PC-9 (cell line): ENCODE measurements around the gene SGPL1.

ENCODE experiments used
- CTCF ChIP-seq: fragments of 200-600 bp; sonication (generic); conservative IDR thresholded peaks from 2 replicates; pipeline ENCODE4 v1.6.1; 2017; ENCODE audit warnings: mixed run types, antibody characterized with exemption, mild to moderate bottlenecking, moderate library complexity
- EZH2 ChIP-seq: fragments of 200-600 bp; sonication (generic); IDR thresholded peaks from 2 replicates; pipeline ENCODE4 v1.8.0; 2017; ENCODE audit warnings: antibody characterized with exemption, low read depth

- TF ChIP-seq CTCF (no peak), EZH2 (no peak)
Observed at GRCh38 chr10:70909326-70909935, 93.7 kb downstream of the SGPL1 start.
